Kidney (tissue), 2 donors: ENCODE data around the gene RRP7A. TPM values are rescaled to one million over a fixed set of nuclear protein-coding genes. Genes with fewer than 3 reads are reported as not detected.

Experiments
- polyA plus RNA-seq: library from polyadenylated mRNA; stranded (reverse); fragments of 350-450 nt; fragmentation: Illumina TruSeq; extraction: RNeasy Lipid Tissue Mini Kit (QIAGEN cat#74804); gene quantifications from one replicate; pipeline ENCODE4 v1.2.3, GENCODE V29; 2014; ENCODE audit warnings: low read depth, low replicate concordance; ENCODE audit not compliant: insufficient read depth
- total RNA-seq: library from RNA; stranded (reverse); fragmentation: NEBNext Ultra II Directional; extraction: Animal tissue kit (Norgen Biotek cat#: 25700); gene quantifications from one replicate; pipeline ENCODE4 v1.2.1, GENCODE V29; 2021
- donor health status: DM: yes; HTN: yes; CAD: no.

RRP7A gene
- total and polyA plus RNA-seq, 2 donors from 2014 or later: 26.3 to 35.2 TPM

Other genes starting within 250 kb of the RRP7A start
- gene TCF20, start 249.1 kb downstream of the RRP7A start, total RNA-seq: 63.6 TPM
- gene TCF20, start 249.1 kb downstream of the RRP7A start, polyA plus RNA-seq: 6.1 TPM
- 7.9 TPM for gene NFAM1, start 87.4 kb downstream of the RRP7A start, total RNA-seq
- 0.60 TPM for gene NFAM1, start 87.4 kb downstream of the RRP7A start, polyA plus RNA-seq
- gene SERHL2, start 34.2 kb upstream of the RRP7A start, total RNA-seq: 3.1 TPM
- 4.9 TPM for gene SERHL2, start 34.2 kb upstream of the RRP7A start, polyA plus RNA-seq
- gene POLDIP3, start 95.1 kb upstream of the RRP7A start, total RNA-seq: 67.9 TPM
- gene POLDIP3, start 95.1 kb upstream of the RRP7A start, polyA plus RNA-seq: 44.1 TPM
- 0.88 TPM for gene ATP5MGL, start 120.8 kb upstream of the RRP7A start, total RNA-seq
- not detected for gene ATP5MGL, start 120.8 kb upstream of the RRP7A start, polyA plus RNA-seq
- 426 TPM for gene CYB5R3, start 129.6 kb upstream of the RRP7A start, total RNA-seq
- 287 TPM for gene CYB5R3, start 129.6 kb upstream of the RRP7A start, polyA plus RNA-seq
- gene A4GALT, start 201.1 kb upstream of the RRP7A start, total RNA-seq: 186 TPM
- gene A4GALT, start 201.1 kb upstream of the RRP7A start, polyA plus RNA-seq: 76.2 TPM